Endodermal cell (in vitro differentiated cells): ENCODE measurements around the gene FEM1A. TPM values are rescaled to one million over a fixed set of nuclear protein-coding genes. Genes with fewer than 3 reads are reported as not detected.

Source experiments
- DNase-seq: peaks from one replicate; pipeline ENCODE4 v3.0.0-alpha.2; 2017
- H3K27ac ChIP-seq: 2 replicates; pipeline ENCODE4 v1.5.1; 2013; ENCODE audit warnings: mild to moderate bottlenecking, low read depth, low read length, moderate library complexity
- H3K27me3 ChIP-seq: 2 replicates; pipeline ENCODE4 v1.6.1; 2013; ENCODE audit warnings: mild to moderate bottlenecking, low read length, moderate library complexity; ENCODE audit not compliant: insufficient read depth, control insufficient read depth, poor library complexity, severe bottlenecking
- H3K36me3 ChIP-seq: 2 replicates; pipeline ENCODE4 v1.7.0; 2013; ENCODE audit warnings: mild to moderate bottlenecking, low read length, moderate library complexity; ENCODE audit not compliant: control insufficient read depth, insufficient read depth
- H3K4me1 ChIP-seq: one replicate; pipeline ENCODE4 v1.7.0; 2013; ENCODE audit warnings: low read length; ENCODE audit not compliant: control insufficient read depth, insufficient read depth
- H3K4me3 ChIP-seq: 2 replicates; pipeline ENCODE4 v1.5.1; 2013; ENCODE audit warnings: mild to moderate bottlenecking, low read length, moderate library complexity
- H3K9ac ChIP-seq: 2 replicates; pipeline ENCODE4 v1.6.1; 2013; ENCODE audit warnings: mild to moderate bottlenecking, low read length, moderate library complexity; ENCODE audit not compliant: poor library complexity, severe bottlenecking; ENCODE audit errors: extremely low read depth
- H3K9me3 ChIP-seq: 2 replicates; pipeline ENCODE4 v1.6.1; 2013; ENCODE audit warnings: mild to moderate bottlenecking, low read length, moderate library complexity; ENCODE audit not compliant: control insufficient read depth
- H3K27ac Mint-ChIP-seq: 2 replicates; pipeline ENCODE4 v1.8.0; 2020; ENCODE audit warnings: mixed read lengths
- H3K27me3 Mint-ChIP-seq: 2 replicates; pipeline ENCODE4 v1.8.0; 2021; ENCODE audit warnings: mild to moderate bottlenecking, mixed read lengths; ENCODE audit not compliant: insufficient read depth
- H3K36me3 Mint-ChIP-seq: 2 replicates; pipeline ENCODE4 v1.8.0; 2020; ENCODE audit warnings: low read depth, mixed read lengths
- H3K4me1 Mint-ChIP-seq: 2 replicates; pipeline ENCODE4 v1.8.0; 2020; ENCODE audit warnings: mixed read lengths
- H3K4me3 Mint-ChIP-seq: 2 replicates; pipeline ENCODE4 v1.8.0; 2020; ENCODE audit warnings: mild to moderate bottlenecking, moderate library complexity, mixed read lengths
- H3K9me3 Mint-ChIP-seq: 2 replicates; pipeline ENCODE4 v1.8.0; 2020; ENCODE audit warnings: mild to moderate bottlenecking, mixed read lengths
- CTCF ChIP-seq: fragments of 200-600 bp; sonication (generic); conservative IDR thresholded peaks from 2 replicates; pipeline ENCODE4 v1.5.0; 2021; ENCODE audit warnings: antibody characterized with exemption, mild to moderate bottlenecking
- WGBS, 2 experiments: methylation state at CpG; one replicate each; pipeline versions ENCODE4 v1.1.5 to v1.1.7; 2013; ENCODE audit warnings: missing lambda C conversion rate in 2 of 2, mixed read lengths in 1 of 2; ENCODE audit not compliant: insufficient coverage in 1 of 2, insufficient read length in 1 of 2; 5-methylcytosine and 5-hydroxymethylcytosine counted together
- total RNA-seq, 2 donors: library from RNA; stranded (reverse); fragmentation: NEBNext Ultra II Directional in 1 of 2; extraction: Animal tissue kit (Norgen Biotek cat#: 25700) in 1 of 2; gene quantifications; 2 replicates in 1 of 2; 3 replicates in 1 of 2; pipeline ENCODE4 v1.2.1, GENCODE V29; 2021

Gene FEM1A
- total RNA-seq, 2 donors from 2014 or later: 15.8 to 16.0 TPM

DNA sequence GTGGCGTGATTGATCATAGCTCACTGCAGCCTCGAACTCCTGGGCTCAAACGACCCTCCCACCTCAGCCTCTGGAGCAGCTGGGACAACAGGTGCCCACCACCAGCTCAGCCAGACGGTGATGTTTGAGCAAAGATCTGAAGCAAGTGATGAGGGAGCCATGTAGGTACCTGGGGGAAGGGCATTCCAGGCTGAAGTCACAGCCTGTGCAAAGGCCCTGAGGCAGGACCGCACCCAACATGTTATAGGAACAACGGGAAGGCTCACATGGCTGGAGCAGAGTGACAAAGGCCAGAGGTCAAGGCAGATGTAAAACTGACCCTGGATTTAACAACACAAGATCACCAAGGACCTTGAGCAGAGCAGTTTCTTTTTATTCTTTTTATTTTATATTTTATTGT, 14.8 kb downstream of the FEM1A start:
- Histone ChIP-seq H3K36me3 (no peaks in the 10 kb centered on the region), H3K27me3 (no peaks in the 10 kb centered on the region), H3K9me3 (no peaks in the 10 kb centered on the region), H3K4me1 (no peaks in the 10 kb centered on the region), H3K27ac (no peak overlapping the region), H3K4me3 (no peak overlapping the region), H3K9ac (no peak overlapping the region)
- TF ChIP-seq CTCF: no peak
- H3K4me3 Mint-ChIP-seq: no peak overlapping the region
- H3K27me3 Mint-ChIP-seq: peaks cover 2% of the 10 kb centered on the region
- no peaks in the 10 kb centered on the region for H3K9me3 Mint-ChIP-seq
- H3K27ac Mint-ChIP-seq: no peak overlapping the region
- H3K36me3 Mint-ChIP-seq: no peaks in the 10 kb centered on the region
- no peak for DNase-seq
- WGBS, 2 experiments: 84 to 93% methylated on average over 5 to 6 of the region's 6 CpGs
- no peaks in the 10 kb centered on the region for H3K4me1 Mint-ChIP-seq

- Histone ChIP-seq H3K36me3 (no peaks in the 10 kb centered on the region), H3K27me3 (no peaks in the 10 kb centered on the region), H3K9me3 (no peaks in the 10 kb centered on the region), H3K4me3 (no peak overlapping the region), H3K9ac (no peak overlapping the region), H3K4me1 (no peaks in the 10 kb centered on the region), H3K27ac (no peak overlapping the region)
- TF ChIP-seq CTCF: no peak
- H3K4me3 Mint-ChIP-seq: no peak overlapping the region
- 91 to 94% methylated on average over 6 of the region's 6 CpGs for WGBS, 2 experiments
- H3K27ac Mint-ChIP-seq: no peak overlapping the region
- H3K9me3 Mint-ChIP-seq: peaks cover 2% of the 10 kb centered on the region
- no peaks in the 10 kb centered on the region for H3K36me3 Mint-ChIP-seq
- H3K4me1 Mint-ChIP-seq: no peaks in the 10 kb centered on the region
- no peak for DNase-seq
- H3K27me3 Mint-ChIP-seq: peaks cover 2% of the 10 kb centered on the region
These were observed 15.7 kb downstream of the FEM1A start for GRCh38 chr19:4807188-4807587.

- Histone ChIP-seq H3K4me3 (no peak overlapping the region), H3K36me3 (no peaks in the 10 kb centered on the region), H3K9ac (no peak overlapping the region), H3K27me3 (no peaks in the 10 kb centered on the region), H3K27ac (no peak overlapping the region), H3K4me1 (no peaks in the 10 kb centered on the region), H3K9me3 (no peaks in the 10 kb centered on the region)
- H3K9me3 Mint-ChIP-seq: peaks cover 7% of the 10 kb centered on the region
- DNase-seq: peak; percentile 97
- no peak overlapping the region for H3K27ac Mint-ChIP-seq
- H3K36me3 Mint-ChIP-seq: peaks cover under 1% of the 10 kb centered on the region
- peak; percentile 89 for TF ChIP-seq CTCF
- peaks cover 6% of the 10 kb centered on the region for H3K27me3 Mint-ChIP-seq
- WGBS, 2 experiments: 76 to 77% methylated on average over 7 to 12 of the region's 12 CpGs
- H3K4me1 Mint-ChIP-seq: peaks cover 1% of the 10 kb centered on the region
- H3K4me3 Mint-ChIP-seq: no peak overlapping the region
These were observed 20.0 kb downstream of the FEM1A start for GRCh38 chr19:4811328-4812131.
